HG02970 (cell line): ENCODE results near the gene SCEL.
"Not testable (repeated sequence)": the region's sequence is repeated elsewhere in the genome, so short reads cannot be mapped to it uniquely, and the experiment has no call there.

Experiments used
- ATAC-seq: cut with Tn5 transposase; IDR thresholded peaks from one replicate; pipeline ENCODE4 v1.9.1; 2021; ENCODE audit warnings: mild to moderate bottlenecking, moderate library complexity, moderate number of reproducible peaks; ENCODE audit not compliant: unreplicated experiment, low FRiP score

Gene SCEL

GRCh38 chr13:77535448-77535847, at the start of gene SCEL:
Gene SCEL (plus strand): TSS chr13:77535706. CDS start chr13:77555876, 20,170 bp downstream.
- no peak for ATAC-seq

GRCh38 chr13:77489566-77490337, 45.8 kb upstream of the SCEL start:
- ATAC-seq: no peak

- ATAC-seq: no peak
These were observed 42.5 kb upstream of the SCEL start for GRCh38 chr13:77492982-77493381.

- no peak for ATAC-seq
These were observed 41.3 kb upstream of the SCEL start for GRCh38 chr13:77494226-77494625.

GRCh38 chr13:77497350-77497749, 38.2 kb upstream of the SCEL start:
- ATAC-seq: no peak

GRCh38 chr13:77497835-77498234, 37.7 kb upstream of the SCEL start:
- no peak for ATAC-seq

GRCh38 chr13:77502104-77502720, 33.3 kb upstream of the SCEL start:
- ATAC-seq: peak; percentile 62

- no peak for ATAC-seq
These were observed 32.1 kb upstream of the SCEL start for GRCh38 chr13:77503398-77503797.

GRCh38 chr13:77506874-77507273, 28.6 kb upstream of the SCEL start:
- ATAC-seq: no peak

GRCh38 chr13:77507931-77508776, 27.4 kb upstream of the SCEL start:
- ATAC-seq: no peak

- ATAC-seq: no peak
These were observed 26.4 kb upstream of the SCEL start for GRCh38 chr13:77508959-77509620.

- no peak for ATAC-seq
These were observed 25.4 kb upstream of the SCEL start for GRCh38 chr13:77510156-77510555.

GRCh38 chr13:77511552-77511951, 24.0 kb upstream of the SCEL start:
- ATAC-seq: no peak

GRCh38 chr13:77513719-77514335, 21.7 kb upstream of the SCEL start:
- ATAC-seq: peak; percentile 61

GRCh38 chr13:77514336-77514726, 21.2 kb upstream of the SCEL start:
- ATAC-seq: peak; percentile 57

- no peak for ATAC-seq
These were observed 19.7 kb upstream of the SCEL start for GRCh38 chr13:77515785-77516184.

GRCh38 chr13:77516342-77516789, 19.1 kb upstream of the SCEL start:
- ATAC-seq: no peak

GRCh38 chr13:77518266-77518665, 17.2 kb upstream of the SCEL start:
- no peak for ATAC-seq

GRCh38 chr13:77519396-77519795, 16.1 kb upstream of the SCEL start:
- ATAC-seq: not testable (repeated sequence)

GRCh38 chr13:77519808-77520207, 15.7 kb upstream of the SCEL start:
- no peak for ATAC-seq
